NOMO-1 treated with dmso at 0.1 percent for 144 hours (cell line): Measurements from ENCODE around the gene ALDH16A1.
"Not testable (repeated sequence)": the region's sequence is repeated elsewhere in the genome, so short reads cannot be mapped to it uniquely, and the experiment has no call there.

Experiments
- DNase-seq: peaks from one replicate; lab custom pipeline; 2025; ENCODE audit not compliant: unreplicated experiment; lab: John Stamatoyannopoulos, UW

Gene ALDH16A1

DNA sequence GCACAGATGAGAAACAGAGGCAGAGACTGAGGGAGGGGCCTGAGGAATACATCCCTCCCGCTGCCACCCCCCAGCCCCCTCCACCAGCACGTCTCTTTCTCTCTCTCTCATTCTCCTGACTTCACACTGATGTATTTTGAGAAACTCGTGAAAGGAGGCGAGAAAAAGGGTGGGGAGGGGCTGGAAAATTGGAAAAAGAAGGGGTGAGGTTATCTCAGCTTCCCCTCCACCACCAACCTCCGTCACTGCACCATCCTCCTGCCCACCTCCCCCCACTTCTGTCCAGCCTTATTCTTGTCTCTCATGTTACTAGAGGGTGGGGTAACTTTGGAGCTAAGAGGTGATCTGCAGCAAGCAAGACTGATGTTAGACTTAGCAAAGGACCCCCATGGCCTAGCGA is 13.2 kb upstream of the ALDH16A1 start:
- no peak for DNase-seq

DNA sequence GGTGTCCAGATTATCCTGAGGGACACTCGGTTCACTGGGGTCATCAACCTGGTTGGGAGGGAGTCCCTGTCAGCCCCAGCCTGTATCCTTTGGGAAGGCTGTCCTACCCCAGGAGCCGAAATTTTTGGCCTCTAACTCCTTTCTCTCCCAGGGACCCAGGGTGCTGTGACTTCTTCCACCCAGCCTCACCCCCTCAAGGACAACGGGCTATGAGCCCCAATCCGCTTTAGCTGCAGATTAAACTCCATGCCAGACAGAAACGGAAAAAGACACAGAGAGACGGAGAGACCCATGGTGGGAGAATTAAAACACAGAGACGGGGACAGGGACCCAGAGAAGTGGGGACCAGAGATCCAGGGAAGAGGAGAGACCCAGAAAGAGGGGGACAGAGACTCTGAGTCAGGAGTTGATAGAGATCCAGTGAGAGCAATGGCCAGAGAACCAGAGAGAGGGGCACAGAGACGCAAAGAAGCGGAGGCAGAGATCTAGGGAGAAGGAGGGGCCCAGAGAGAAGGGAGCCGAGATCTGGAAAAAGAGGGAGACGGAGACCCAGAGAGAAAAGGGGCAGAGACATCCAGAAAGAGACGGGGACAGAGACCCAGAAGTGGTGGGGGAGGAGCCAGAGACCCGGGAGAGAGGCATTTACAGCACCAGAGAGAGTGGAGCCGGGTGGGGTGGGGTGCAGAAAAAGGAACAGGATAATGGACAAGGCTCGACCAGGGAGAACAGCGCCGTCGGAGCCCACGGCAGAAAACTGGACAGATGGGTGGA is 12.4 kb upstream of the ALDH16A1 start:
- DNase-seq: no peak

DNA sequence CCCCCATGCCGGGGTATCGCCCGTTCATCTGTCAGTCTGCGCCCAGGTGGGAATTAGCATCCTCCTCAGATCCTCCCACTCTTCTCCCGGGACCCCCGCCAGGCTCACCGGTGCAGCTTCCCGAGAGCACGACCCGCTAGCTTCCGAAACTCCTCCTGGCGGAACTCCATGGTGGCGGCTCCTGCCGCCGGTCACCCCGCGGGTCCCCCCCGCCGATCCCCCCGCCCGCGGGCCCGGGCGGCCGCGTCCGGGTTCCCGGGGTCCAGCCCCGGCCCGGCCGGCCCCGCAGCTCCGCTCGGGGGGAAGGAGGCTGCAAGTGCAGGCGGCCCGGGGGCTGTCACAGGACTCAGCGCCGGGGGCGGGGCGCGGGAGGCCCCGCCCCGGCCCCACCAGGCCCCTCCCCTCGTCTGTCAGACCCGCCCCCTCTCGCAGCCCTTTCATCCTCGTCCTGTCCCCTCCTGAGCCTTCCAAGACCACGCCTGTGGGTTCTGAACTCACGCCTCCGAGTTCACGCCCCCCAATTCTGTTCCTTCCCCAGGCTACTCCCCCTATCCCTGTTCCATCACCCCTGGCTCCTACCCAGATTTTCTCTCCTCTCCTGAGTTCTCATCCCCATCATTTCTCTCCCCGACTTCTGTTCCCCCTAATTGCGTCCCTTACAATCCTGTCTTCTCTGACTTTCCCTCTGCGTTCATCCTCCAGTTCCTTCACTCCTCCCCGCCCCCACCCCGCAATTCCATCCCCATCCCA is 11.6 kb upstream of the ALDH16A1 start, which contains the start of gene SLC17A7:
Gene SLC17A7 (minus strand): TSS at position 318 of the 750 bp plus-strand sequence. CDS start 148 bp downstream, at position 170.
- no peak for DNase-seq

DNA sequence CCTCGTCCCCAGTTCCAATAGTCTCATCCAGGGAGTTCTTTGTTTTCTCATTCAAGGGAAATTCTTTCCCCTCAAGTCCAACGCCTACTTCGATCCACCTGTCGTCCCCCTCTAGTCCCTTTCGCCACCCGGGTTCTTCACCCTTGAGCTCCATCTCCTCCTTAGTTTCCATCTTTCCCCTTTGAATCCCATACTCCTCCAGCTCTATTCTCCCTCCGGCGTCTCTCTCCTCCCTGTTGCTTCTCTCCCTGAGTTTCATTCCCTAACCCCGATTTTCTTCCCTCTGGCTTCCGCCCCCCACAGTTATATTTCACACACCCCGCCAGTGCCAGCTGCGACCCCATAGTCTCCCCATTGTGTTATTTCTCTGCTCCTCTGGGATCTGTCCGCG is 11.1 kb upstream of the ALDH16A1 start:
- no peak for DNase-seq

DNA sequence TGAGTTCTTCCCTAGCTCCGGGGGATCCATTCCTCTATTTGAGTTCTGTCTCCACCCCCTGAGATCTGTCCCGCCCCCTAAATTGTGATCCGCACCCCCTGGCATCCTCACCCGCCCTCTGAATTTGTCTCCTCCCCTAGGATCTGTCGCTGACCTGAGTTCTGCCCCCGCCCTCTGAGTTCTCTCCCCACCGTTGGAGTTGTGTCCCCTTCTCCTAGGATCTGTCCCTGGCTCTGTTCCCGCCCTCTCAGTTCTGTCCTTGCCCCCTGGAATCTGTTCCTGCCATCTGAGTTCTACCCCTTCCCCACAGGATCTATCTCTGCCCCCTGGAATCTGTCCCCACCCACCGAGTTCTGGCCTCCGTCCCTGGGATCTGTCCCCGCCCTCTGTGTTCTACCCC is 10.7 kb upstream of the ALDH16A1 start:
- no peak for DNase-seq

GRCh38 chr19:49442771-49443365 is 10.2 kb upstream of the ALDH16A1 start:
- no peak for DNase-seq

DNA sequence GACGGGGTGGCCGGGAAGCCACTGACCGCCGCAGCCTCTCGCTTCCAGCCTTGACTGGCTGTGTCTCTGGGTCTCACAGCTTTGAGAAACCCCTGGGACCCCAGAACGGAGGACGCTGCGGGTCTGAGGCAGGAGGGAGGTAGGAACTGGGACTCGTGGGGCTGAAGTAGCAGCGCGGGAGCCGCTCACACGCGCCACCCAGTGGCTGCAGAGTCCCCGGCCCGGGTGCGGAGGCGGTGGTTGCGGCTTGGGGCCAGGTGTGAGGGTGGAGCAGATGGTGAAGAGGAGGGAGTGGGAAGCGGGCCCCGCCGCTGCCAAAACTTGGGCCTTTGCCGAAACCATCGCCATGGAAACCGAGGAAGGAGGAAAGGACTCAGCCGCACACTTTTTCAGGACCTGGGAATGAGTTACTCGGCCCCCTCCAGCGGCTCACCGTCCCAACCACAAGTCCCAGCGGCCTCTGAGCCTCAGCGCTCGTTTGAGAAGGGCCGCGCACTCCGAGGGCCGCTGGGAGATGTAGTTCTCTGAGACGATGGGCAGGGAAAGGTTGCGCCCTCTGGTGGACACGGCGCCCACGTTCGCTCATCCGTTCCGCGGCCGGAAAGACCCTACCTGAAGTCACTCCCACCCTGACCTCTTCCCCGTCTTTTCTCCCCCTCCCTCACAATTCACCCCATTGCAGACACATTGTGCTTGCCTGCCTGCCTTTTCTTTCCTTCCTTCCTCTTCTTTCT is 9.5 kb upstream of the ALDH16A1 start:
- peak; percentile 94 for DNase-seq

GRCh38 chr19:49444100-49444700 is 8.8 kb upstream of the ALDH16A1 start:
- DNase-seq: not testable (repeated sequence)

- no peak for DNase-seq
Measured at GRCh38 chr19:49445997-49446396, 7.0 kb upstream of the ALDH16A1 start.

GRCh38 chr19:49447485-49448431 is 5.3 kb upstream of the ALDH16A1 start:
- no peak for DNase-seq

GRCh38 chr19:49448432-49448786 is 4.6 kb upstream of the ALDH16A1 start:
- no peak for DNase-seq

DNA sequence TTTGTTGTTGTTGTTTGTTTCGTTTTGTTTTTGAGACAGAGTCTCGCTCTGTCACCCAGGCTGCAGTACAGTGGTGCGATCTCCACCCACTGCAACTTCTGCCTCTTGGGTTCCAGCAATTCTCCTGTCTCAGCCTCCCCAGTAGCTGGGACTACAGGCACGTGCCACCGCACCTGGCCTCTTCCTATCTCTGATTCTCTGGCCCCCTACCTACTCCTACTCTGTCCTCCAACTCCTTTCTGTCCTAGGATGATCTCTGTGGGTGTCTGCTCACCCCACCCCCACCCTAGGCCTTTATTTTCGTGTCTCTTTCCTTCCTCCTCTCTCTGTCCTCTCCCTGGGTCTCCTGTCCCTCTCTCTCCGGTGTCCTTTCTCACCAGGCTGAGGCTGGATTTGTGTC is 2.6 kb upstream of the ALDH16A1 start:
- DNase-seq: no peak

DNA sequence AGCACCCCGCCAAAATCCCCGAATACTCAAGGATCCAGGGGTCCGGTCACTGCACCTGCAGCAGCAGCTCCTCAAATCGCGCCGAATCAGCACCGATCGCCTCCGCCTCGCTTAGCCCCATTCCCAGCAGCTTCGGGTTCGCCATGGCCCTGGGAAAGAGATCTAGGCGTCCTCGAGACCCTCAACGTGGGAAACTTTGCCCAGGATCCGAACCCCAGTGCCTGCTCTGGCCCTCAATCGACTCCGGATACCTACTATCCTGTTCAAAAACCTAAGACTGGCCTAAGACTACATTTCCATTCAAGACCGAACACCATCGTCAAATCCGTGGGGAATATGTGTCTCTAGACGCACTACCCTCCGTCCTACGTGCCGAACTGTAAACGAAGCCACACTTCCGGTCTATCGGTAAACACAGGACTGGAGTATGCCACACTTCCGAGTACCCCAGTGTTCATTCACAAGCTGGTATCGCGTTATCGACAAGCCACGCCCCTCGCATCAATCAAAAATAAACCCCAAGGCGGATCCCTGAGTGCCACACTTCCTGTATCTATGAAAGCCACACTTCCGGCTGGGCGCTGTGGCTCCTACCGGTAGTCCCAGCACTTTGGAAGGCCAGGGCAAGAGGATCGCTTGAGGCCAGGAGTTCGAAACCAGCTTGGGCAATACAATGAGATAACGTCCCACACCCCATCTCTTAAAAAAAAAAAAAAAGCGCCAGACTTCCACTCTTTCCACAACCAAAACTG is 1.4 kb upstream of the ALDH16A1 start, which contains the start of gene PIH1D1:
Gene PIH1D1 (minus strand): TSS at position 385 of the 752 bp plus-strand sequence. CDS start 240 bp downstream, at position 145.
- peak; percentile 99 for DNase-seq

GRCh38 chr19:49453757-49454240 is 774 bp downstream of the ALDH16A1 start:
- no peak for DNase-seq

DNA sequence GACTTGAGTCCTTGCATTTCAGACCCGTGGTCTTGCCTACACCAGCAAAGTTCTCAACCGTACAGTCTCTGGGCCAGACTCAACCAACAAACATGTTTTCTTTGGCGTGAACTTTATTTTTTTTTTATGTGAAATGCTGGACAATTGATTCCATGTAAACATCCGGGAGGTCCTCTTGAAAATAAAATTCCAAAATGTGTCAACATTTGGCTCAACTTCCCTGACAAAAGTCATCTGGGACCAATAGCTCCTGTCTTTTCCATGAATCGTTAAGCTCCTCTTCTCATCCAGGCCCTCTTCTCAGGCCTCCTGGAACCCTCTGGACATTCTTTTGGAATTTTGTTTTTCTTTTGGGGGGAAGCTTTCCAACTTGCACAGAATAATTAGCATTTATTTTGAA is 2.7 kb downstream of the ALDH16A1 start:
- DNase-seq: no peak

DNA sequence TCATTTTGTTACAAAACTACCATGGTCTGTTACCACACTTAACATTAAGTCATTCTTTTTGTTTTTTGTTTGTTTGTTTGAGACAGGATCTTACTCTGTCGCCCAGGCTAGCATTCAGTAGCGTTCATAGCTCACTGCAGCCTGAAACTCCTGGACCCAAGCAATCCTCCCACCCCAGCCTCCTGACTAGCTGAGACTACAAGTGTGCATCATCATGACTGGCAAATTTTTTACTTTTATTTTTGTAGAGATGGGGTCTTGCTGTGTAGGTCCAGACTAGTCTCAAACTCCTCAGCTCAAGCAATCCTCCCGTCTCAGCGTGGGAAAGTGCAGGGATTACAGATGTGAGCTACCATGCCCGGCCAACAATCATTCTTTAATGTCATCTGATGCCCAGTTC is 3.3 kb downstream of the ALDH16A1 start:
- no peak for DNase-seq

GRCh38 chr19:49458567-49458903 is 5.5 kb downstream of the ALDH16A1 start:
- DNase-seq: no peak

DNA sequence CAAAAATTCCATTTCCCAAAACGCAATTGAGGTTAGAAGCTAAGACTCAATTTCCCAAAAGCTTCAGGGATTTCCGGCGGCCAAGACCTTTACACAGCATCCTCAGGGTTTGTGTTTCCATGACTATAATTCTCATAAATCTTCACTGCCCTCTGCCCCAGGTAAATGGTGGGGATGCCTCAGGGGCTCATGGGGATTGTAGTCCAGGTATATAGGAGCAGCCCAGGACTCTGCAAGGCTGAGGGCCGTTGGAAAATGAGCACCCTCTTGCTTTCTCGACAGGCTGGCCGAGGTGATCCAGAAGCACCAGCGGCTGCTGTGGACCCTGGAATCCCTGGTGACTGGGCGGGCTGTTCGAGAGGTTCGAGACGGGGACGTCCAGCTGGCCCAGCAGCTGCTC is 6.4 kb downstream of the ALDH16A1 start:
- no peak for DNase-seq

DNA sequence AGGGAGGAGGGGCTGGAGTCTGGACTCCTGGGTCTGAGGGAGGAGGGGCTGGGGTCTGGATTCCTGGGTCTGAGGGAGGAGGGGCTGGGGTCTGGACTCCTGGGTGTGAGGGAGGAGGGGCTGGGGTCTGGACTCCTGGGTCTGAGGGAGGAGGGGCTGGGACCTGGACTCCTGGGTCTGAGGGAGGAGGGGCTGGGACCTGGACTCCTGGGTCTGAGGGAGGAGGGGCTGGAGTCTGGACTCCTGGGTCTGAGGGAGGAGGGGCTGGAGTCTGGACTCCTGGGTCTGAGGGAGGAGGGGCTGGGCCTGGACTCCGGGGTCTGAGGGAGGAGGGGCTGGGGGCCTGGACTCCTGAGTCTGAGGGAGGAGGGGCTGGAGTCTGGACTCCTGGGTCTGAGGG is 8.1 kb downstream of the ALDH16A1 start:
- not testable (repeated sequence) for DNase-seq
